Karpas-422 (cell line): ENCODE results near the gene SMARCC1. TPM values are rescaled to one million over a fixed set of nuclear protein-coding genes. Genes with fewer than 3 reads are reported as not detected.
"Not testable (repeated sequence)": the region's sequence is repeated elsewhere in the genome, so short reads cannot be mapped to it uniquely, and the experiment has no call there.

ENCODE experiments used
- DNase-seq: peaks from one replicate; pipeline ENCODE4 v3.0.0-alpha.2; 2015
- H2AFZ ChIP-seq: fragments of 200-600 bp; sonication (generic); 2 replicates; pipeline ENCODE4 v1.6.1; 2014; ENCODE audit warnings: antibody characterized with exemption, low read length, mixed read lengths
- H3K27ac ChIP-seq: fragments of 200-600 bp; sonication (generic); 2 replicates; pipeline ENCODE4 v1.5.1; 2014; ENCODE audit warnings: mild to moderate bottlenecking, low read length, moderate library complexity
- H3K27me3 ChIP-seq: fragments of 200-600 bp; sonication (generic); 2 replicates; pipeline ENCODE4 v1.6.1; 2014; ENCODE audit warnings: low read length, mixed read lengths
- H3K36me3 ChIP-seq: fragments of 200-600 bp; sonication (generic); 2 replicates; pipeline ENCODE4 v1.6.1; 2014; ENCODE audit warnings: low read length, mixed read lengths; ENCODE audit not compliant: insufficient read depth
- H3K4me1 ChIP-seq: fragments of 200-600 bp; sonication (generic); 2 replicates; pipeline ENCODE4 v1.6.1; 2014; ENCODE audit warnings: mild to moderate bottlenecking, low read length, mixed read lengths
- H3K4me2 ChIP-seq: fragments of 200-600 bp; sonication (generic); 2 replicates; pipeline ENCODE4 v1.6.1; 2014; ENCODE audit warnings: low read length, low read depth, mild to moderate bottlenecking; ENCODE audit not compliant: poor library complexity, severe bottlenecking
- H3K4me3 ChIP-seq: fragments of 200-600 bp; sonication (generic); 2 replicates; pipeline ENCODE4 v1.5.1; 2014; ENCODE audit warnings: mild to moderate bottlenecking, antibody characterized with exemption, low read length, mixed read lengths
- H3K79me2 ChIP-seq: fragments of 200-600 bp; sonication (generic); 2 replicates; pipeline ENCODE4 v1.6.1; 2014; ENCODE audit warnings: mild to moderate bottlenecking, low read length, mixed read lengths
- H3K9ac ChIP-seq: fragments of 200-600 bp; sonication (generic); 2 replicates; pipeline ENCODE4 v1.6.0; 2014; ENCODE audit warnings: low read length
- H3K9me2 ChIP-seq: fragments of 200-600 bp; sonication (generic), shearing (Covaris generic); replicated peaks from 2 replicates; pipeline ENCODE4 v1.6.0; 2014; ENCODE audit warnings: mild to moderate bottlenecking, low read length, moderate library complexity; ENCODE audit not compliant: insufficient read depth
- H3K9me3 ChIP-seq: fragments of 300-700, 200-600 bp; sonication (generic); 2 replicates; pipeline ENCODE4 v1.6.1; 2014; ENCODE audit warnings: low read length, mixed read lengths
- H4K20me1 ChIP-seq: fragments of 200-600 bp; sonication (generic); 2 replicates; pipeline ENCODE4 v1.6.1; 2014; ENCODE audit warnings: mild to moderate bottlenecking, antibody characterized with exemption, low read length, low read depth; ENCODE audit not compliant: insufficient read depth
- total RNA-seq: library from RNA; depleted of rRNA; stranded (reverse); fragments of >200 nt; shearing (Covaris generic); gene quantifications from 2 replicates; pipeline ENCODE4 v1.2.3, GENCODE V29; 2014; ENCODE audit warnings: low replicate concordance

The SMARCC1 gene
- total RNA-seq, 1 experiment from 2014 or later: 71.3 TPM

GRCh38 chr3:47760207-47760606 is 21.5 kb downstream of the SMARCC1 start:
- DNase-seq, H4K20me1 ChIP-seq, H3K4me1 ChIP-seq, H3K27ac ChIP-seq, H2AFZ ChIP-seq, H3K4me2 ChIP-seq, H3K9ac ChIP-seq, H3K27me3 ChIP-seq, H3K9me3 ChIP-seq, H3K9me2 ChIP-seq, H3K4me3 ChIP-seq: not testable (repeated sequence)
- Histone ChIP-seq H3K79me2 (peaks cover 90% of the 10 kb centered on the region), H3K36me3 (peaks cover 20% of the 10 kb centered on the region; the same call in 1 of the 2 replicates)

GRCh38 chr3:47758261-47759025 is 23.2 kb downstream of the SMARCC1 start:
- no peak for DNase-seq
- Histone ChIP-seq H3K4me2 (no peak overlapping the region), H4K20me1 (peaks cover 3% of the 10 kb centered on the region; the same call in 1 of the 2 replicates), H3K9me2 (no peaks in the 10 kb centered on the region), H3K9me3 (no peaks in the 10 kb centered on the region), H2AFZ (no peak overlapping the region), H3K36me3 (peaks cover 12% of the 10 kb centered on the region; the same call in 1 of the 2 replicates), H3K4me3 (no peak overlapping the region), H3K79me2 (peaks cover 91% of the 10 kb centered on the region), H3K27ac (no peak overlapping the region), H3K27me3 (no peaks in the 10 kb centered on the region), H3K9ac (no peak overlapping the region), H3K4me1 (no peaks in the 10 kb centered on the region)

- Histone ChIP-seq H2AFZ (no peak overlapping the region), H3K79me2 (peaks cover 96% of the 10 kb centered on the region), H4K20me1 (peaks cover 17% of the 10 kb centered on the region; the same call in 1 of the 2 replicates), H3K4me1 (no peaks in the 10 kb centered on the region), H3K36me3 (peaks cover 15% of the 10 kb centered on the region; the same call in 1 of the 2 replicates), H3K27me3 (no peaks in the 10 kb centered on the region), H3K9ac (no peak overlapping the region), H3K4me3 (no peak overlapping the region), H3K27ac (no peak overlapping the region), H3K4me2 (no peak overlapping the region), H3K9me3 (no peaks in the 10 kb centered on the region), H3K9me2 (no peaks in the 10 kb centered on the region)
- DNase-seq: no peak
Observed at GRCh38 chr3:47752716-47753115, 29.0 kb downstream of the SMARCC1 start.

- Histone ChIP-seq H4K20me1 (peaks cover 22% of the 10 kb centered on the region), H3K79me2 (peaks cover 94% of the 10 kb centered on the region), H3K36me3 (peaks cover 14% of the 10 kb centered on the region; the same call in 1 of the 2 replicates)
- not testable (repeated sequence) for H2AFZ ChIP-seq, H3K4me3 ChIP-seq, H3K9ac ChIP-seq, H3K27ac ChIP-seq, H3K27me3 ChIP-seq, H3K4me2 ChIP-seq, DNase-seq, H3K4me1 ChIP-seq, H3K9me2 ChIP-seq, H3K9me3 ChIP-seq
Observed at GRCh38 chr3:47750811-47751354, 30.8 kb downstream of the SMARCC1 start.

GRCh38 chr3:47747558-47747957 is 34.1 kb downstream of the SMARCC1 start:
- no peak overlapping the region for H2AFZ ChIP-seq
- no peaks in the 10 kb centered on the region for H3K27me3 ChIP-seq
- H3K9ac ChIP-seq: no peak overlapping the region
- DNase-seq: no peak
- H3K4me1 ChIP-seq: peaks cover 12% of the 10 kb centered on the region
- H3K79me2 ChIP-seq: peaks cover 94% of the 10 kb centered on the region
- no peaks in the 10 kb centered on the region for H3K9me3 ChIP-seq
- no peak overlapping the region for H3K4me2 ChIP-seq
- no peaks in the 10 kb centered on the region for H3K9me2 ChIP-seq
- peaks cover 24% of the 10 kb centered on the region for H4K20me1 ChIP-seq
- H3K36me3 ChIP-seq: peaks cover 11% of the 10 kb centered on the region; the same call in 1 of the 2 replicates
- H3K4me3 ChIP-seq: no peak overlapping the region
- no peak overlapping the region for H3K27ac ChIP-seq

GRCh38 chr3:47746264-47746663 is 35.4 kb downstream of the SMARCC1 start:
- no peaks in the 10 kb centered on the region for H3K27me3 ChIP-seq
- H3K4me3 ChIP-seq: no peak overlapping the region
- no peak overlapping the region for H2AFZ ChIP-seq
- H3K9me3 ChIP-seq: no peaks in the 10 kb centered on the region
- DNase-seq: peak; percentile 52
- no peaks in the 10 kb centered on the region for H3K9me2 ChIP-seq
- peaks cover 9% of the 10 kb centered on the region; the same call in 1 of the 2 replicates for H3K36me3 ChIP-seq
- no peak overlapping the region for H3K4me2 ChIP-seq
- H3K79me2 ChIP-seq: peaks cover 95% of the 10 kb centered on the region
- peaks cover 21% of the 10 kb centered on the region for H3K4me1 ChIP-seq
- H3K9ac ChIP-seq: no peak overlapping the region
- no peak overlapping the region for H3K27ac ChIP-seq
- peaks cover 26% of the 10 kb centered on the region for H4K20me1 ChIP-seq

GRCh38 chr3:47743855-47744254 is 37.8 kb downstream of the SMARCC1 start:
- H3K4me1 ChIP-seq: peaks cover 21% of the 10 kb centered on the region
- no peak overlapping the region for H3K27ac ChIP-seq
- H3K27me3 ChIP-seq: no peaks in the 10 kb centered on the region
- H4K20me1 ChIP-seq: peaks cover 43% of the 10 kb centered on the region
- peaks cover 14% of the 10 kb centered on the region; the same call in 1 of the 2 replicates for H3K36me3 ChIP-seq
- no peak overlapping the region for H3K9ac ChIP-seq
- no peaks in the 10 kb centered on the region for H3K9me3 ChIP-seq
- no peak overlapping the region for H3K4me2 ChIP-seq
- H2AFZ ChIP-seq: no peak overlapping the region
- DNase-seq: no peak
- H3K79me2 ChIP-seq: peaks cover 95% of the 10 kb centered on the region
- no peaks in the 10 kb centered on the region for H3K9me2 ChIP-seq
- H3K4me3 ChIP-seq: no peak overlapping the region

GRCh38 chr3:47743352-47743751 is 38.3 kb downstream of the SMARCC1 start:
- not testable (repeated sequence) for H3K9me2 ChIP-seq, H3K27ac ChIP-seq
- H3K36me3 ChIP-seq: peaks cover 17% of the 10 kb centered on the region; the same call in 1 of the 2 replicates

More at GRCh38 chr3:47743352-47743751, 38.3 kb downstream of the SMARCC1 start:
- Histone ChIP-seq H4K20me1 (peaks cover 45% of the 10 kb centered on the region), H3K4me1 (peaks cover 21% of the 10 kb centered on the region), H3K79me2 (peaks cover 94% of the 10 kb centered on the region)
- H3K4me2 ChIP-seq, DNase-seq, H3K9ac ChIP-seq, H2AFZ ChIP-seq, H3K4me3 ChIP-seq, H3K9me3 ChIP-seq, H3K27me3 ChIP-seq: not testable (repeated sequence)
